H1 (cell line): ENCODE results near the gene TGFBR2. TPM values are rescaled to one million over a fixed set of nuclear protein-coding genes. Genes with fewer than 3 reads are reported as not detected.

Experiments
- CTCF ChIA-PET: fragments of 300-600 bp; sonication (Branson Sonifier 250); formaldehyde crosslinking; loops from one replicate; lab custom pipeline; 2021; ENCODE audit not compliant: partially characterized antibody; lab: Charles Lee
- POLR2A ChIA-PET: fragments of 300-600 bp; sonication (Branson Sonifier 250); formaldehyde crosslinking; loops from one replicate; lab custom pipeline; 2021; ENCODE audit warnings: inconsistent platforms; ENCODE audit not compliant: partially characterized antibody; lab: Charles Lee
- DNase-seq, 2 experiments: peaks; one replicate each; pipeline versions ENCODE4 v3.0.0 to v3.0.0-alpha.2; 2010 to 2022; ENCODE audit warnings: low spot score in 2 of 2, low read depth in 1 of 2, mixed read lengths in 1 of 2
- FAIRE-seq: peaks from 2 replicates; lab custom pipeline; 2011; peaks lifted over from hg19 to GRCh38; lab: Jason Lieb, UNC
- H2AFZ ChIP-seq: 2 replicates; pipeline ENCODE4 v1.8.1; 2012; ENCODE audit warnings: low read length, inconsistent platforms
- H2AK5ac ChIP-seq: 2 replicates; pipeline ENCODE4 v1.6.1; 2013; ENCODE audit warnings: low read depth, low read length
- H2BK120ac ChIP-seq: replicated peaks from 2 replicates; pipeline ENCODE3; 2013; ENCODE audit warnings: low read depth, low read length, inconsistent platforms
- H2BK12ac ChIP-seq: 2 replicates; pipeline ENCODE4 v1.6.1; 2013; ENCODE audit warnings: low read depth, low read length
- H2BK15ac ChIP-seq: 2 replicates; pipeline ENCODE4 v1.6.1; 2013; ENCODE audit warnings: low read length
- H2BK20ac ChIP-seq: 2 replicates; pipeline ENCODE4 v1.6.1; 2013; ENCODE audit warnings: low read length
- H2BK5ac ChIP-seq: 2 replicates; pipeline ENCODE4 v1.6.1; 2013; ENCODE audit warnings: low read depth, low read length
- H3K14ac ChIP-seq: 2 replicates; pipeline ENCODE4 v1.6.1; 2013; ENCODE audit warnings: inconsistent platforms; ENCODE audit not compliant: insufficient read length
- H3K18ac ChIP-seq: 2 replicates; pipeline ENCODE4 v1.6.1; 2013; ENCODE audit warnings: low read length; ENCODE audit errors: extremely low read depth
- H3K23ac ChIP-seq: 2 replicates; pipeline ENCODE4 v1.6.1; 2013; ENCODE audit warnings: inconsistent platforms; ENCODE audit not compliant: insufficient read length
- H3K23me2 ChIP-seq: 2 replicates; pipeline ENCODE4 v1.6.1; 2013; ENCODE audit warnings: low read depth, low read length
- H3K27ac ChIP-seq: 2 replicates; pipeline ENCODE4 v1.6.1; 2011; ENCODE audit warnings: low read depth, low read length, inconsistent platforms
- H3K27me3 ChIP-seq, 4 experiments: replicated peaks in 1 of 4; 1 replicate in 1 of 4; 2 replicates in 3 of 4; pipeline versions ENCODE4 v1.6.1 to v1.8.1; 2011 to 2013; ENCODE audit warnings: low read length in 3 of 4, mild to moderate bottlenecking in 3 of 4, inconsistent platforms in 2 of 4, mixed read lengths in 2 of 4, moderate library complexity in 1 of 4; ENCODE audit not compliant: control insufficient read depth in 3 of 4, insufficient read depth in 3 of 4; ENCODE audit errors: extremely low read depth in 1 of 4
- H3K36me3 ChIP-seq, 4 experiments: 2 replicates each; pipeline versions ENCODE4 v1.6.1 to v1.8.1; 2011 to 2013; ENCODE audit warnings: mild to moderate bottlenecking in 4 of 4, low read length in 3 of 4, moderate library complexity in 2 of 4, control low read depth in 1 of 4, inconsistent platforms in 1 of 4; ENCODE audit not compliant: insufficient read depth in 4 of 4, control insufficient read depth in 2 of 4
- H3K4ac ChIP-seq: replicated peaks from 2 replicates; pipeline ENCODE3; 2013; ENCODE audit warnings: low read length, low read depth, mixed read lengths, inconsistent platforms; ENCODE audit not compliant: insufficient read length
- H3K4me1 ChIP-seq, 4 experiments: replicated peaks in 1 of 4; 1 replicate in 1 of 4; 2 replicates in 3 of 4; pipeline versions ENCODE4 v1.6.1 to v1.8.1; 2011 to 2013; ENCODE audit warnings: low read length in 3 of 4, inconsistent platforms in 2 of 4, mixed read lengths in 1 of 4; ENCODE audit not compliant: insufficient read depth in 4 of 4, control insufficient read depth in 3 of 4
- H3K4me2 ChIP-seq, 2 experiments: 2 replicates each; pipeline versions ENCODE4 v1.6.1 to v1.8.1; 2011 to 2013; ENCODE audit warnings: low read depth in 2 of 2, low read length in 2 of 2, control low read depth in 1 of 2, inconsistent platforms in 1 of 2, mild to moderate bottlenecking in 1 of 2; ENCODE audit not compliant: insufficient read depth in 1 of 2
- H3K4me3 ChIP-seq, 4 experiments: fragments of 200-600, 300-600 bp in 1 of 4; sonication (generic), shearing (Covaris generic), sonication (Bioruptor Twin) in 1 of 4; 2 replicates each; pipeline versions ENCODE4 v1.5.1 to v1.8.1; 2011 to 2016; ENCODE audit warnings: low read length in 4 of 4, low read depth in 3 of 4, control low read depth in 2 of 4, inconsistent platforms in 2 of 4, mild to moderate bottlenecking in 2 of 4, mixed read lengths in 1 of 4, moderate library complexity in 1 of 4; ENCODE audit not compliant: insufficient read depth in 2 of 4; ENCODE audit errors: extremely low read depth in 1 of 4
- H3K56ac ChIP-seq: replicated peaks from 2 replicates; pipeline ENCODE3; 2013; ENCODE audit warnings: low read depth, mild to moderate bottlenecking, mixed read lengths, low read length, inconsistent platforms; ENCODE audit not compliant: insufficient read length
- H3K79me1 ChIP-seq: 2 replicates; pipeline ENCODE4 v1.6.1; 2013; ENCODE audit warnings: low read depth, low read length, control low read depth
- H3K79me2 ChIP-seq, 2 experiments: 2 replicates each; pipeline versions ENCODE4 v1.6.1 to v1.8.1; 2012 to 2013; ENCODE audit warnings: low read length in 2 of 2, mild to moderate bottlenecking in 2 of 2, inconsistent platforms in 1 of 2; ENCODE audit not compliant: insufficient read depth in 2 of 2, control insufficient read depth in 1 of 2
- H3K9ac ChIP-seq, 4 experiments: replicated peaks in 1 of 4; 1 replicate in 1 of 4; 2 replicates in 3 of 4; pipeline versions ENCODE4 v1.6.1 to v1.8.1; 2011 to 2013; ENCODE audit warnings: low read depth in 3 of 4, low read length in 3 of 4, control low read depth in 2 of 4, mild to moderate bottlenecking in 2 of 4, moderate library complexity in 2 of 4, inconsistent platforms in 1 of 4; ENCODE audit errors: extremely low read depth in 1 of 4
- H3K9me3 ChIP-seq, 2 experiments: 2 replicates each; pipeline versions ENCODE4 v1.6.1 to v1.8.1; 2012 to 2013; ENCODE audit warnings: mild to moderate bottlenecking in 2 of 2, moderate library complexity in 2 of 2, control low read depth in 1 of 2, inconsistent platforms in 1 of 2, low read depth in 1 of 2, low read length in 1 of 2, mixed read lengths in 1 of 2; ENCODE audit not compliant: insufficient read depth in 2 of 2
- H4K20me1 ChIP-seq, 2 experiments: replicated peaks in 1 of 2; 2 replicates each; pipeline versions ENCODE3 to v1.8.1; 2011 to 2013; ENCODE audit warnings: inconsistent platforms in 2 of 2, low read length in 2 of 2, mild to moderate bottlenecking in 1 of 2; ENCODE audit not compliant: insufficient read depth in 2 of 2, control insufficient read depth in 1 of 2
- H4K5ac ChIP-seq: 2 replicates; pipeline ENCODE4 v1.6.1; 2013; ENCODE audit warnings: low read length, low read depth, mixed read lengths, inconsistent platforms; ENCODE audit not compliant: insufficient read length
- H4K8ac ChIP-seq: 2 replicates; pipeline ENCODE4 v1.8.0; 2013; ENCODE audit warnings: mild to moderate bottlenecking, moderate library complexity, low read length, inconsistent platforms; ENCODE audit not compliant: insufficient read depth; ENCODE audit errors: extremely low read depth
- H4K91ac ChIP-seq: replicated peaks from 2 replicates; pipeline ENCODE3; 2013; ENCODE audit warnings: low read length, mixed read lengths, inconsistent platforms; ENCODE audit not compliant: insufficient read length
- ATF3 ChIP-seq: IDR thresholded peaks from 2 replicates; pipeline ENCODE4 v1.6.1; 2011; ENCODE audit warnings: low read depth, mild to moderate bottlenecking, low read length; ENCODE audit not compliant: insufficient read depth
- CHD1 ChIP-seq: IDR thresholded peaks from 2 replicates; pipeline ENCODE4 v1.6.1; 2012; ENCODE audit warnings: low read depth, low read length, improper control_type of control experiment
- CTCF ChIP-seq, 3 experiments: IDR thresholded peaks; 1 replicate in 2 of 3; 2 replicates in 1 of 3; pipeline versions ENCODE4 v1.5.1 to v1.6.1; 2011; ENCODE audit warnings: low read length in 3 of 3, mild to moderate bottlenecking in 3 of 3, inconsistent platforms in 2 of 3, low read depth in 1 of 3, moderate library complexity in 1 of 3; ENCODE audit not compliant: insufficient read depth in 1 of 3; ENCODE audit errors: control extremely low read depth in 1 of 3
- EP300 ChIP-seq, 2 experiments: IDR thresholded peaks; 1 replicate in 1 of 2; 2 replicates in 1 of 2; pipeline ENCODE4 v1.6.1; 2011 to 2012; ENCODE audit warnings: low read depth in 2 of 2, low read length in 2 of 2, mild to moderate bottlenecking in 2 of 2, borderline replicate concordance in 1 of 2, inconsistent platforms in 1 of 2, moderate library complexity in 1 of 2
- HDAC2 ChIP-seq, 2 experiments: fragments of 300-600 bp in 1 of 2; sonication (generic) in 1 of 2; IDR thresholded peaks; 2 replicates each; pipeline ENCODE4 v1.6.1; 2011 to 2012; ENCODE audit warnings: low read depth in 2 of 2, low read length in 2 of 2, mild to moderate bottlenecking in 2 of 2, moderate library complexity in 2 of 2, borderline replicate concordance in 1 of 2, inconsistent platforms in 1 of 2
- JUND ChIP-seq: IDR thresholded peaks from 2 replicates; pipeline ENCODE4 v1.6.1; 2011; ENCODE audit warnings: mild to moderate bottlenecking, improper control_type of control experiment, low read length
- POLR2A ChIP-seq, 2 experiments: IDR thresholded peaks; 1 replicate in 1 of 2; 2 replicates in 1 of 2; pipeline ENCODE4 v1.6.1; 2011; ENCODE audit warnings: low read depth in 2 of 2, low read length in 2 of 2, mild to moderate bottlenecking in 2 of 2; ENCODE audit errors: control extremely low read depth in 1 of 2
- SAP30 ChIP-seq: fragments of 300-600 bp; sonication (generic); IDR thresholded peaks from 2 replicates; pipeline ENCODE4 v1.7.1; 2012; ENCODE audit warnings: low read length, moderate library complexity, mild to moderate bottlenecking, inconsistent platforms; ENCODE audit not compliant: insufficient read depth, insufficient replicate concordance
- SIRT6 ChIP-seq: IDR thresholded peaks from one replicate; pipeline ENCODE4 v1.7.1; 2012; ENCODE audit warnings: low read length, inconsistent platforms
- SIX5 ChIP-seq: IDR thresholded peaks from 2 replicates; pipeline ENCODE4 v1.6.1; 2011; ENCODE audit warnings: mild to moderate bottlenecking, low read depth, low read length
- WGBS, 2 experiments: shearing (Covaris generic) in 1 of 2; methylation state at CpG; one replicate each; pipeline versions ENCODE4 v1.1.6 to v1.1.7; 2013 to 2015; ENCODE audit warnings: low lambda C conversion rate in 2 of 2, mixed read lengths in 2 of 2, inconsistent platforms in 1 of 2, low coverage in 1 of 2, missing lambda C conversion rate in 1 of 2; ENCODE audit not compliant: insufficient replicate concordance in 2 of 2, insufficient coverage in 1 of 2, insufficient read length in 1 of 2; ENCODE audit errors: extremely low coverage in 1 of 2, missing lambda C conversion rate in 1 of 2; 5-methylcytosine and 5-hydroxymethylcytosine counted together
- polyA plus RNA-seq, 7 experiments: library from polyadenylated mRNA; depleted of rRNA in 3 of 7; stranded (reverse) in 5 of 7; unstranded in 2 of 7; fragments of >200 nt in 5 of 7; fragments of 200-250 nt in 2 of 7; gene quantifications; 1 replicate in 5 of 7; 2 replicates in 1 of 7; 4 replicates in 1 of 7; pipeline versions ENCODE4 v1.2.1 to v1.2.3, GENCODE V29; 2011 to 2013; ENCODE audit warnings: missing spikeins in 2 of 7, mixed read lengths in 2 of 7
- total RNA-seq: library from RNA; stranded (reverse); fragmentation: NEBNext Ultra II Directional; extraction: Animal tissue kit (Norgen Biotek cat#: 25700); gene quantifications from 2 replicates; pipeline ENCODE4 v1.2.1, GENCODE V29; 2021

TGFBR2 gene
- total and polyA plus RNA-seq, 2 of the 8 experiments (the other 6 are each of a cell fraction or from before 2014, with no cell fraction given): 4.2 to 7.4 TPM

GRCh38 chr3:30631243-30631904 is 25.0 kb downstream of the TGFBR2 start:
- no peak overlapping the region for H3K23ac ChIP-seq
- no peak overlapping the region for H4K91ac ChIP-seq
- H2BK120ac ChIP-seq: no peak overlapping the region
- H3K9ac ChIP-seq: no peak overlapping the region
- H2BK12ac ChIP-seq: no peak overlapping the region
- H3K4me3 ChIP-seq: no peak overlapping the region
- no peak overlapping the region for H4K8ac ChIP-seq
- H3K14ac ChIP-seq: no peak overlapping the region
- CTCF ChIA-PET: no interaction called here
- H2BK5ac ChIP-seq: no peak overlapping the region
- POLR2A ChIA-PET: no interaction called here
- no peak overlapping the region for H4K5ac ChIP-seq
- H3K23me2 ChIP-seq: no peaks in the 10 kb centered on the region
- no peak overlapping the region for H3K4ac ChIP-seq
- H2AFZ ChIP-seq: no peak overlapping the region
- H3K56ac ChIP-seq: no peak overlapping the region
- no peak for DNase-seq
- no peaks in the 10 kb centered on the region for H3K9me3 ChIP-seq
- H3K36me3 ChIP-seq: no peaks in the 10 kb centered on the region; a peak in 1 of 8 replicates
- H4K20me1 ChIP-seq: no peaks in the 10 kb centered on the region
- H3K18ac ChIP-seq: no peak overlapping the region
- 0 out of 2 replicates have a peak, but pooled peaks cover 2% of the 10 kb centered on the region for H3K79me1 ChIP-seq
- peaks cover 0 to 70% of the 10 kb centered on the region in 2 experiments; a peak in 3 of 4 replicates for H3K79me2 ChIP-seq
- H2AK5ac ChIP-seq: no peak overlapping the region
- no peak overlapping the region for H3K27ac ChIP-seq
- no peaks in the 10 kb centered on the region for H3K27me3 ChIP-seq
- FAIRE-seq: no peak
- H3K4me2 ChIP-seq: no peak overlapping the region
- no peak overlapping the region for H2BK15ac ChIP-seq
- H2BK20ac ChIP-seq: no peak overlapping the region
- H3K4me1 ChIP-seq: peaks cover 5 to 12% (median 8%) of the 10 kb centered on the region in 4 experiments; a peak in 6 of 7 replicates
- WGBS, 2 experiments: 92% methylated on average over 7 of the region's 7 CpGs; no CpG with 5 or more reads in 1 of the 2 experiments
- TF ChIP-seq EP300 (IDR thresholded peaks at IDR 0.05; ENCODE audit: borderline replicate concordance in 1 of 2, low read depth in 2 of 2, low read length in 2 of 2) (no peak), POLR2A (IDR thresholded peaks at IDR 0.05; ENCODE audit: control extremely low read depth in 1 of 2, low read depth in 2 of 2, low read length in 2 of 2) (no peak), CHD1 (no peak), SIRT6 (no peak), SAP30 (no peak), ATF3 (no peak), JUND (no peak), HDAC2 (IDR thresholded peaks at IDR 0.05; ENCODE audit: borderline replicate concordance in 1 of 2, low read depth in 2 of 2, low read length in 2 of 2) (no peak), CTCF (IDR thresholded peaks at IDR 0.05; ENCODE audit: control extremely low read depth in 1 of 3, insufficient read depth in 1 of 3, low read depth in 1 of 3, low read length in 3 of 3) (no peak), SIX5 (no peak)
